Spinal cord (tissue), 10 donors: Measurements from ENCODE around the gene RNF8. TPM values are rescaled to one million over a fixed set of nuclear protein-coding genes. Genes with fewer than 3 reads are reported as not detected.
A peak's percentile ranks its signal among the peaks of the same experiment; 100 is the strongest.

ENCODE experiments used
- DNase-seq, 6 donors: peaks; one replicate each; pipeline versions ENCODE4 v3.0.0 to v3.0.0-alpha.2; 2013 to 2015; ENCODE audit warnings: low spot score in 6 of 6, low read depth in 4 of 6
- H3K27ac ChIP-seq: one replicate; pipeline ENCODE4 v1.5.1; 2013; ENCODE audit warnings: low read depth, low read length, control low read depth
- H3K27me3 ChIP-seq: one replicate; pipeline ENCODE4 v1.6.1; 2013; ENCODE audit warnings: low read length; ENCODE audit not compliant: control insufficient read depth, insufficient read depth
- H3K36me3 ChIP-seq: one replicate; pipeline ENCODE4 v1.6.1; 2013; ENCODE audit warnings: low read length; ENCODE audit not compliant: control insufficient read depth, insufficient read depth
- H3K4me1 ChIP-seq: one replicate; pipeline ENCODE4 v1.6.1; 2013; ENCODE audit warnings: low read length; ENCODE audit not compliant: control insufficient read depth, insufficient read depth
- H3K4me3 ChIP-seq: one replicate; pipeline ENCODE4 v1.5.1; 2013; ENCODE audit warnings: low read depth, low read length, control low read depth
- H3K9me3 ChIP-seq: one replicate; pipeline ENCODE4 v1.6.1; 2013; ENCODE audit warnings: low read length; ENCODE audit not compliant: control insufficient read depth, insufficient read depth
- WGBS: methylation state at CpG from one replicate; pipeline ENCODE4 v1.1.5; 2013; ENCODE audit warnings: missing lambda C conversion rate; ENCODE audit not compliant: insufficient coverage; 5-methylcytosine and 5-hydroxymethylcytosine counted together
- polyA plus RNA-seq, 2 donors: library from polyadenylated mRNA; unstranded; fragments of 120-200 nt; gene quantifications; one replicate each; pipeline ENCODE4 v1.2.1, GENCODE V29; 2013; ENCODE audit not compliant: insufficient read length in 2 of 2
- total RNA-seq, 2 donors: library from RNA; depleted of rRNA in 1 of 2; stranded (reverse); fragments of 120-200 nt in 1 of 2; fragments of >200 nt in 1 of 2; gene quantifications; one replicate each; pipeline versions ENCODE4 v1.2.3 to v1.2.4, GENCODE V29; 2013 to 2014
- donor health status: healthy.

Gene RNF8
- total and polyA plus RNA-seq, 4 donors = 22.8 to 31.0 (median 27.2) TPM

- Histone ChIP-seq H3K27me3 (no peaks in the 10 kb centered on the region), H3K4me3 (no peak overlapping the region), H3K9me3 (no peaks in the 10 kb centered on the region), H3K36me3 (peaks cover 27% of the 10 kb centered on the region), H3K4me1 (no peaks in the 10 kb centered on the region), H3K27ac (no peak overlapping the region)
- WGBS = 85% methylated on average over 2 of the region's 4 CpGs
- peak in 1 of 6 donors; percentile 46 for DNase-seq
Observed at GRCh38 chr6:37371154-37372083, 17.6 kb downstream of the RNF8 start.

GRCh38 chr6:37372116-37372515 lies 18.3 kb downstream of the RNF8 start:
- DNase-seq = no peak
- Histone ChIP-seq H3K4me1 (no peaks in the 10 kb centered on the region), H3K36me3 (peaks cover 30% of the 10 kb centered on the region), H3K9me3 (no peaks in the 10 kb centered on the region), H3K4me3 (no peak overlapping the region), H3K27me3 (no peaks in the 10 kb centered on the region), H3K27ac (no peak overlapping the region)
- no CpG with 5 or more reads among the region's 1 CpG for WGBS

- Histone ChIP-seq H3K4me3 (no peak overlapping the region), H3K4me1 (no peaks in the 10 kb centered on the region), H3K9me3 (no peaks in the 10 kb centered on the region), H3K27me3 (no peaks in the 10 kb centered on the region), H3K27ac (no peak overlapping the region), H3K36me3 (peaks cover 35% of the 10 kb centered on the region)
- WGBS = no CpG with 5 or more reads among the region's 1 CpG
- DNase-seq = peak in 4 of 6 donors; percentile 15 to 72 (median 49)
Observed at GRCh38 chr6:37373822-37374471, 20.2 kb downstream of the RNF8 start.

GRCh38 chr6:37375376-37375775 lies 21.6 kb downstream of the RNF8 start:
- H3K27me3 ChIP-seq = no peaks in the 10 kb centered on the region
- no peaks in the 10 kb centered on the region for H3K9me3 ChIP-seq
- H3K4me1 ChIP-seq = no peaks in the 10 kb centered on the region
- H3K27ac ChIP-seq = no peak overlapping the region
- H3K4me3 ChIP-seq = no peak overlapping the region
- no peak for DNase-seq
- H3K36me3 ChIP-seq = peaks cover 38% of the 10 kb centered on the region

GRCh38 chr6:37376078-37376743 lies 22.4 kb downstream of the RNF8 start:
- Histone ChIP-seq H3K9me3 (no peaks in the 10 kb centered on the region), H3K4me1 (no peaks in the 10 kb centered on the region), H3K36me3 (peaks cover 37% of the 10 kb centered on the region), H3K27ac (no peak overlapping the region), H3K27me3 (no peaks in the 10 kb centered on the region), H3K4me3 (no peak overlapping the region)
- DNase-seq = no peak
- no CpG with 5 or more reads among the region's 4 CpGs for WGBS

GRCh38 chr6:37381579-37381978 lies 27.8 kb downstream of the RNF8 start:
- Histone ChIP-seq H3K27me3 (no peaks in the 10 kb centered on the region), H3K4me1 (no peaks in the 10 kb centered on the region), H3K9me3 (no peaks in the 10 kb centered on the region), H3K4me3 (no peak overlapping the region), H3K36me3 (peaks cover 43% of the 10 kb centered on the region), H3K27ac (no peak overlapping the region)
- 30% methylated on average over 2 of the region's 2 CpGs for WGBS
- peak in 4 of 6 donors; percentile 15 to 85 (median 38) for DNase-seq

- H3K27ac ChIP-seq = no peak overlapping the region
- no peak overlapping the region for H3K4me3 ChIP-seq
- no CpG with 5 or more reads among the region's 1 CpG for WGBS
- no peaks in the 10 kb centered on the region for H3K27me3 ChIP-seq
- no peaks in the 10 kb centered on the region for H3K9me3 ChIP-seq
- peak in 2 of 6 donors; percentile 19 to 55 for DNase-seq
- H3K36me3 ChIP-seq = peaks cover 45% of the 10 kb centered on the region
- H3K4me1 ChIP-seq = no peaks in the 10 kb centered on the region
Observed at GRCh38 chr6:37382994-37383765, 29.4 kb downstream of the RNF8 start.

GRCh38 chr6:37388578-37388977 lies 34.8 kb downstream of the RNF8 start:
- H3K27me3 ChIP-seq = no peaks in the 10 kb centered on the region
- no peaks in the 10 kb centered on the region for H3K9me3 ChIP-seq
- no peak for DNase-seq
- no peak overlapping the region for H3K4me3 ChIP-seq
- H3K36me3 ChIP-seq = peaks cover 34% of the 10 kb centered on the region
- no peaks in the 10 kb centered on the region for H3K4me1 ChIP-seq
- H3K27ac ChIP-seq = no peak overlapping the region

GRCh38 chr6:37389857-37390256 lies 36.1 kb downstream of the RNF8 start:
- no peaks in the 10 kb centered on the region for H3K4me1 ChIP-seq
- H3K4me3 ChIP-seq = no peak overlapping the region
- H3K36me3 ChIP-seq = peaks cover 28% of the 10 kb centered on the region
- H3K27ac ChIP-seq = no peak overlapping the region
- H3K9me3 ChIP-seq = no peaks in the 10 kb centered on the region
- no peak for DNase-seq
- no peaks in the 10 kb centered on the region for H3K27me3 ChIP-seq
- WGBS = no CpG with 5 or more reads among the region's 3 CpGs
